ENCODE results near the gene CD99L2. TPM values are rescaled to one million over a fixed set of nuclear protein-coding genes. Genes with fewer than 3 reads are reported as not detected.
A peak's percentile ranks its signal among the peaks of the same experiment; 100 is the strongest.

The CD99L2 gene
- total RNA-seq, 6 experiments from 2014 or later: 25.5 to 53.6 (median 33.0) TPM

GRCh38 chrX:150940844-150941495 is 42.5 kb upstream of the CD99L2 start:
- Histone ChIP-seq H3K4me1 (no peaks in the 10 kb centered on the region), H3K9me3 (no peaks in the 10 kb centered on the region), H3K4me3 (no peak overlapping the region), H3K27me3 (no peaks in the 10 kb centered on the region), H3K27ac (no peak overlapping the region), H3K36me3 (no peaks in the 10 kb centered on the region)
- TF ChIP-seq POLR2A (IDR thresholded peaks at IDR 0.05): no peak
- TF ChIP-seq, protein P1, sequence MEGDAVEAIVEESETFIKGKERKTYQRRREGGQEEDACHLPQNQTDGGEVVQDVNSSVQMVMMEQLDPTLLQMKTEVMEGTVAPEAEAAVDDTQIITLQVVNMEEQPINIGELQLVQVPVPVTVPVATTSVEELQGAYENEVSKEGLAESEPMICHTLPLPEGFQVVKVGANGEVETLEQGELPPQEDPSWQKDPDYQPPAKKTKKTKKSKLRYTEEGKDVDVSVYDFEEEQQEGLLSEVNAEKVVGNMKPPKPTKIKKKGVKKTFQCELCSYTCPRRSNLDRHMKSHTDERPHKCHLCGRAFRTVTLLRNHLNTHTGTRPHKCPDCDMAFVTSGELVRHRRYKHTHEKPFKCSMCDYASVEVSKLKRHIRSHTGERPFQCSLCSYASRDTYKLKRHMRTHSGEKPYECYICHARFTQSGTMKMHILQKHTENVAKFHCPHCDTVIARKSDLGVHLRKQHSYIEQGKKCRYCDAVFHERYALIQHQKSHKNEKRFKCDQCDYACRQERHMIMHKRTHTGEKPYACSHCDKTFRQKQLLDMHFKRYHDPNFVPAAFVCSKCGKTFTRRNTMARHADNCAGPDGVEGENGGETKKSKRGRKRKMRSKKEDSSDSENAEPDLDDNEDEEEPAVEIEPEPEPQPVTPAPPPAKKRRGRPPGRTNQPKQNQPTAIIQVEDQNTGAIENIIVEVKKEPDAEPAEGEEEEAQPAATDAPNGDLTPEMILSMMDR (IDR thresholded peaks at IDR 0.05): no peak
- intact Hi-C loops (cut with DNase I): no loop called here
- WGBS (ENCODE audit: insufficient coverage, low coverage, low lambda C conversion rate, missing lambda C conversion rate): 53% methylated on average over 5 of the region's 9 CpGs
- peak in 3 of 4 donors; percentile 33 to 94 (median 35) for ATAC-seq
- DNase-seq: peak in 2 of 3 donors; percentile 69 to 75

DNA sequence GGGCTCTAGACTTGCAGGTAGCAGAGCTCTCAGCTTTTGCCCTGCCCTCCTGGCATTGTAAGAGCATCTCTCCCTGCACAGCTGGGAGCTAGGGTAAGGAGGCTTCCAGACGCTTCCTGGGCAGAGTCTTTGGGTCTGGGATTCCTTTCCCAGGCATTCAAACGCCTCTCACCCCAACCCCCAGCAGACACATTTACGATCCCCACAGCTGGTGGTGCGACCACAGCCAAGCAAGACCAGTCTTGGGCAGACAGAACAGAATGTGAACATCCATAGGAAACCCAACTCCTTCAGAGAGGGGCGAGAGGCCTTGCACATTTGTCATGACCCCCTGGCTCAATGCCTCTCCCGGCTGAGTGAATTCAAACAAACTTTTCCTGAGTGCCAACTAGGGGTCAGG is 38.1 kb upstream of the CD99L2 start:
- Histone ChIP-seq H3K27ac (no peak overlapping the region), H3K36me3 (no peaks in the 10 kb centered on the region), H3K4me3 (no peak overlapping the region), H3K27me3 (no peaks in the 10 kb centered on the region), H3K4me1 (no peaks in the 10 kb centered on the region), H3K9me3 (no peaks in the 10 kb centered on the region)
- ATAC-seq: no peak
- TF ChIP-seq POLR2A (IDR thresholded peaks at IDR 0.05): no peak
- TF ChIP-seq, protein P1 (IDR thresholded peaks at IDR 0.05): no peak
- no peak for DNase-seq
- intact Hi-C loops (cut with DNase I): no loop called here
- WGBS (ENCODE audit: insufficient coverage, low coverage, low lambda C conversion rate, missing lambda C conversion rate): 33% methylated on average over 1 of the region's 6 CpGs

DNA sequence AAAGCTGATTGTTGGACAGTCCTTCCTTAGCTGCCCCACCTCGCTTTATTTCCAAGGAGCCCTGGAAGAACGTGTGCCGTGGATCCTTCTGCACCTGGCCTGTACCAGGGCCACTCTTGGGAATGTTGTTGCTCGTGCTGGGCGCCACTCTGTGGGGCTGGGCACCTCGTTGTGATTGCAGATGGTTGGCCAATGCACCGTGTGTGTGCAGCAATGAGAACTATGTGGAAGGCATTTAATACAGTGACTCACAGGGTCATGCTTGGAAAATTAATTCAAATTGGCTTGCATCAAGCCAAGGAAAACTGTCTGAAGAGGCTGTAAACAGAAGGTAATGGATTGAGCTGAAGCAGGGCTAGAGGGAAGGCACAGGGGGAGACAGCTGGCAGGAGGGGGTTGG is 37.0 kb upstream of the CD99L2 start:
- H3K9me3 ChIP-seq: no peaks in the 10 kb centered on the region
- intact Hi-C loops (cut with DNase I): no loop called here
- H3K4me3 ChIP-seq: no peak overlapping the region
- TF ChIP-seq, protein P1 (IDR thresholded peaks at IDR 0.05): no peak
- no peak for TF ChIP-seq POLR2A (IDR thresholded peaks at IDR 0.05)
- ATAC-seq (no peak), DNase-seq (no peak)
- no peaks in the 10 kb centered on the region for H3K36me3 ChIP-seq
- no peak overlapping the region for H3K27ac ChIP-seq
- H3K4me1 ChIP-seq: no peaks in the 10 kb centered on the region
- 70% methylated on average over 7 of the region's 7 CpGs for WGBS (ENCODE audit: insufficient coverage, low coverage, low lambda C conversion rate, missing lambda C conversion rate)
- H3K27me3 ChIP-seq: no peaks in the 10 kb centered on the region

- intact Hi-C loops (cut with DNase I): no loop called here
- Histone ChIP-seq H3K27me3 (no peaks in the 10 kb centered on the region), H3K4me1 (no peaks in the 10 kb centered on the region), H3K36me3 (no peaks in the 10 kb centered on the region), H3K4me3 (no peak overlapping the region), H3K9me3 (no peaks in the 10 kb centered on the region), H3K27ac (no peak overlapping the region)
- no peak for DNase-seq
- WGBS (ENCODE audit: insufficient coverage, low coverage, low lambda C conversion rate, missing lambda C conversion rate): 32% methylated on average over 4 of the region's 5 CpGs
- peak in 2 of 4 donors; percentile 30 to 48 for ATAC-seq
- no peak for TF ChIP-seq POLR2A (IDR thresholded peaks at IDR 0.05)
- TF ChIP-seq, protein P1 (IDR thresholded peaks at IDR 0.05): no peak
These were observed 36.0 kb upstream of the CD99L2 start for GRCh38 chrX:150934453-150934852.
